SU-DHL-6 (cell line): ENCODE data around the gene EML4.

ENCODE experiments used
- EZH2phosphoT487 ChIP-seq: fragments of 200-600 bp; sonication (generic), shearing (Covaris generic); conservative IDR thresholded peaks from 2 replicates; pipeline ENCODE4 v1.6.1; 2018; ENCODE audit warnings: mild to moderate bottlenecking, antibody characterized with exemption, low read length, moderate library complexity, mixed read lengths
- TF ChIP-seq, protein P1 (sequence below): fragments of 200-600 bp; sonication (generic); IDR thresholded peaks from one replicate; pipeline ENCODE4 v1.5.1; 2017; ENCODE audit warnings: antibody characterized with exemption, mild to moderate bottlenecking, low read length, moderate library complexity; ENCODE audit not compliant: insufficient read depth, poor library complexity, severe bottlenecking

DNA sequence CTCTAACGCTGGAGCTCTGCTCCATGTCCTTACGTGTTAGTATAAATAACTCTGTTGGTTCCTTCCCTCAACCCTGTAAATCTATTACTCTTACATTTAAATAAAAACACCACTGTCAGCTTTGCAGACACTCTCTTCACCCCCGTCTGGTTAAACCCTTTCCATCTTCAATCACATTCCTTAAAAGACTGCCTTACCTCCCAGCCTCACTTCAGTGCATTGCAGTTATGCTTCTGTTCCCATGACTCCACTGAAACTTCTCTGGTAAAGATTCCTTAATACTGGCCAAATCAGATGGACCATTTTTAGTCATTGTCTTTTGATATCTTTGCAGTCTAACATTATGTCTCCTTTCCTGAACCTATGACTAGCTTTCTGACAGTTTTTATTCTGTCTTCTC is 61.7 kb downstream of the EML4 start:
- TF ChIP-seq, protein P1, sequence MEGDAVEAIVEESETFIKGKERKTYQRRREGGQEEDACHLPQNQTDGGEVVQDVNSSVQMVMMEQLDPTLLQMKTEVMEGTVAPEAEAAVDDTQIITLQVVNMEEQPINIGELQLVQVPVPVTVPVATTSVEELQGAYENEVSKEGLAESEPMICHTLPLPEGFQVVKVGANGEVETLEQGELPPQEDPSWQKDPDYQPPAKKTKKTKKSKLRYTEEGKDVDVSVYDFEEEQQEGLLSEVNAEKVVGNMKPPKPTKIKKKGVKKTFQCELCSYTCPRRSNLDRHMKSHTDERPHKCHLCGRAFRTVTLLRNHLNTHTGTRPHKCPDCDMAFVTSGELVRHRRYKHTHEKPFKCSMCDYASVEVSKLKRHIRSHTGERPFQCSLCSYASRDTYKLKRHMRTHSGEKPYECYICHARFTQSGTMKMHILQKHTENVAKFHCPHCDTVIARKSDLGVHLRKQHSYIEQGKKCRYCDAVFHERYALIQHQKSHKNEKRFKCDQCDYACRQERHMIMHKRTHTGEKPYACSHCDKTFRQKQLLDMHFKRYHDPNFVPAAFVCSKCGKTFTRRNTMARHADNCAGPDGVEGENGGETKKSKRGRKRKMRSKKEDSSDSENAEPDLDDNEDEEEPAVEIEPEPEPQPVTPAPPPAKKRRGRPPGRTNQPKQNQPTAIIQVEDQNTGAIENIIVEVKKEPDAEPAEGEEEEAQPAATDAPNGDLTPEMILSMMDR = no peak
- TF ChIP-seq EZH2phosphoT487 = no peak
